Measurements from ENCODE around the gene CHD2.

Gene CHD2

GRCh38 chr15:93045191-93045785 is 145.2 kb downstream of the CHD2 start:
- H3K9me3 ChIP-seq (ENCODE audit: control insufficient read depth in 2 of 2, low read length in 2 of 2): no peaks in the 10 kb centered on the region
- H3K4me1 ChIP-seq (ENCODE audit: control insufficient read depth in 2 of 2, insufficient read depth in 2 of 2, low read length in 2 of 2): no peaks in the 10 kb centered on the region
- no peak overlapping the region for H3K27ac ChIP-seq (ENCODE audit: low read depth in 2 of 2, low read length in 2 of 2)
- no peak overlapping the region for H3K9ac ChIP-seq (ENCODE audit: low read depth in 1 of 2, low read length in 2 of 2)
- no peaks in the 10 kb centered on the region for H3K27me3 ChIP-seq (ENCODE audit: control insufficient read depth in 2 of 2, insufficient read depth in 2 of 2, low read length in 2 of 2)
- H3K4me3 ChIP-seq (ENCODE audit: low read length in 2 of 2): no peak overlapping the region
- H3K36me3 ChIP-seq (ENCODE audit: control insufficient read depth in 2 of 2, insufficient read depth in 2 of 2, low read length in 2 of 2): no peaks in the 10 kb centered on the region

DNA sequence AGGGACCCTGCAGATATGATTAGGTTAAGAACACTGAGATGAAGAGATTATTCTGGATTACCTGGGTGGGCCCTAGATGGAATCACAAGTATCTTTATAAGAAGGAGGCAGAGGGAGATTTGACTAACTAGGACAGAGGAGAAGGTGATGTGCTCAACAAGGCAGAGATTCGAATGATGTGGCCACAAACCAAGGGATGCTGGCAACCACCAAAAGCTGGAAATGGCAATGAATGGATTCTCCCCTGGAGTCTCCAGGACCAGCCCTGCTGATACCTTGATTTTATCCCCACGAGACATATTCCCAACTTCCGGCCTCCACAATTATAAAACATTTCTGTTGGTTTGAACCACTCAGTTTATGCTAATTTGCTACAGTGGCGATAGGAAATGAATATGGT is 146.0 kb downstream of the CHD2 start:
- no peak overlapping the region for H3K9ac ChIP-seq (ENCODE audit: low read depth in 1 of 2, low read length in 2 of 2)
- H3K27ac ChIP-seq (ENCODE audit: low read depth in 2 of 2, low read length in 2 of 2): no peak overlapping the region
- H3K36me3 ChIP-seq (ENCODE audit: control insufficient read depth in 2 of 2, insufficient read depth in 2 of 2, low read length in 2 of 2): no peaks in the 10 kb centered on the region
- no peaks in the 10 kb centered on the region for H3K4me1 ChIP-seq (ENCODE audit: control insufficient read depth in 2 of 2, insufficient read depth in 2 of 2, low read length in 2 of 2)
- no peaks in the 10 kb centered on the region for H3K9me3 ChIP-seq (ENCODE audit: control insufficient read depth in 2 of 2, low read length in 2 of 2)
- no peaks in the 10 kb centered on the region for H3K27me3 ChIP-seq (ENCODE audit: control insufficient read depth in 2 of 2, insufficient read depth in 2 of 2, low read length in 2 of 2)
- no peak overlapping the region for H3K4me3 ChIP-seq (ENCODE audit: low read length in 2 of 2)

DNA sequence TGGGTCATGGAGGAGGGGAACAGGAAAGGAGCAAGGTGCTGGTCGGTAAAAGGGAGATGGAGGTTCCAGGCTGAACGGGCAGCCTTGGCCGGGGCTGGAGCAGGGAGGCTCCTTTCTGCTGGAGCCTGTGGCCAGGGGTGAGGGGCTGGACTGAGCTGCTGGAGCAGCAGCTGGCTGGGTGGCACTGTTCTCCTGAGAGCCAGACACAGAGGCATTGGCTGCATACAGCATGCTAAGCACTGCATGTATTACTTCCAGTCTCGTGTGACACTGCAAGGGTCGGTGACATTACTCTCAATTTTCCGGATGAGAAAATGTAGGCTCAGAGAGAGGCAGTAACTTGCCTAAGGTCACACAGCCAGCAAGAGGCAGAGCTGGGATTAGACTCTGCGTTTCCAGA is 146.6 kb downstream of the CHD2 start:
- no peaks in the 10 kb centered on the region for H3K9me3 ChIP-seq (ENCODE audit: control insufficient read depth in 2 of 2, low read length in 2 of 2)
- no peak overlapping the region for H3K4me3 ChIP-seq (ENCODE audit: low read length in 2 of 2)
- H3K27ac ChIP-seq (ENCODE audit: low read depth in 2 of 2, low read length in 2 of 2): no peak overlapping the region
- no peak overlapping the region for H3K9ac ChIP-seq (ENCODE audit: low read depth in 1 of 2, low read length in 2 of 2)
- H3K27me3 ChIP-seq (ENCODE audit: control insufficient read depth in 2 of 2, insufficient read depth in 2 of 2, low read length in 2 of 2): no peaks in the 10 kb centered on the region
- no peaks in the 10 kb centered on the region for H3K4me1 ChIP-seq (ENCODE audit: control insufficient read depth in 2 of 2, insufficient read depth in 2 of 2, low read length in 2 of 2)
- no peaks in the 10 kb centered on the region for H3K36me3 ChIP-seq (ENCODE audit: control insufficient read depth in 2 of 2, insufficient read depth in 2 of 2, low read length in 2 of 2)

- Histone ChIP-seq H3K36me3 (ENCODE audit: control insufficient read depth in 2 of 2, insufficient read depth in 2 of 2, low read length in 2 of 2) (no peaks in the 10 kb centered on the region), H3K4me1 (ENCODE audit: control insufficient read depth in 2 of 2, insufficient read depth in 2 of 2, low read length in 2 of 2) (no peaks in the 10 kb centered on the region), H3K9me3 (ENCODE audit: control insufficient read depth in 2 of 2, low read length in 2 of 2) (no peaks in the 10 kb centered on the region), H3K27me3 (ENCODE audit: control insufficient read depth in 2 of 2, insufficient read depth in 2 of 2, low read length in 2 of 2) (no peaks in the 10 kb centered on the region), H3K4me3 (ENCODE audit: low read length in 2 of 2) (no peak overlapping the region), H3K27ac (ENCODE audit: low read depth in 2 of 2, low read length in 2 of 2) (no peak overlapping the region), H3K9ac (ENCODE audit: low read depth in 1 of 2, low read length in 2 of 2) (no peak overlapping the region)
Measured at GRCh38 chr15:93047621-93048425, 147.7 kb downstream of the CHD2 start.

DNA sequence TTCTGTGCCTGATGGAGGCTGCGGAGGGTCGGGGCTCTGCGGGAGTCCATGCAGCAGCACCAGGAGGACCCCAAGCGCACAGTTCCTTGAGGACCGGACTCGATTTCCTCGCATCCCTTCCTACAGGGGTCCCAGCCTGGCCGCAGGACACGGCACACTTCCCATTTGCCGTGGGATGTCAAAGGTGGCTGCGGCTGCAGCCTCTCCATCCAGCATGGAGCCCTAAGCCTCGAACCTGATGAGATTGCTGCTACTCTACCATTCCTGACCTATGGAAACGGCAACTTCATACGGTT is 148.2 kb downstream of the CHD2 start:
- no peaks in the 10 kb centered on the region for H3K4me1 ChIP-seq (ENCODE audit: control insufficient read depth in 2 of 2, insufficient read depth in 2 of 2, low read length in 2 of 2)
- no peaks in the 10 kb centered on the region for H3K36me3 ChIP-seq (ENCODE audit: control insufficient read depth in 2 of 2, insufficient read depth in 2 of 2, low read length in 2 of 2)
- no peak overlapping the region for H3K9ac ChIP-seq (ENCODE audit: low read depth in 1 of 2, low read length in 2 of 2)
- H3K27me3 ChIP-seq (ENCODE audit: control insufficient read depth in 2 of 2, insufficient read depth in 2 of 2, low read length in 2 of 2): no peaks in the 10 kb centered on the region
- no peaks in the 10 kb centered on the region for H3K9me3 ChIP-seq (ENCODE audit: control insufficient read depth in 2 of 2, low read length in 2 of 2)
- no peak overlapping the region for H3K4me3 ChIP-seq (ENCODE audit: low read length in 2 of 2)
- no peak overlapping the region for H3K27ac ChIP-seq (ENCODE audit: low read depth in 2 of 2, low read length in 2 of 2)

GRCh38 chr15:93048759-93049161 is 148.6 kb downstream of the CHD2 start:
- Histone ChIP-seq H3K9ac (ENCODE audit: low read depth in 1 of 2, low read length in 2 of 2) (no peak overlapping the region), H3K36me3 (ENCODE audit: control insufficient read depth in 2 of 2, insufficient read depth in 2 of 2, low read length in 2 of 2) (no peaks in the 10 kb centered on the region)

GRCh38 chr15:93049233-93049632 is 149.1 kb downstream of the CHD2 start:
- no peaks in the 10 kb centered on the region for H3K36me3 ChIP-seq (ENCODE audit: control insufficient read depth in 2 of 2, insufficient read depth in 2 of 2, low read length in 2 of 2)
- no peak overlapping the region for H3K9ac ChIP-seq (ENCODE audit: low read depth in 1 of 2, low read length in 2 of 2)
- no peak overlapping the region for H3K4me3 ChIP-seq (ENCODE audit: low read length in 2 of 2)
- H3K27ac ChIP-seq (ENCODE audit: low read depth in 2 of 2, low read length in 2 of 2): no peak overlapping the region
- H3K9me3 ChIP-seq (ENCODE audit: control insufficient read depth in 2 of 2, low read length in 2 of 2): no peaks in the 10 kb centered on the region
- no peaks in the 10 kb centered on the region for H3K4me1 ChIP-seq (ENCODE audit: control insufficient read depth in 2 of 2, insufficient read depth in 2 of 2, low read length in 2 of 2)
- no peaks in the 10 kb centered on the region for H3K27me3 ChIP-seq (ENCODE audit: control insufficient read depth in 2 of 2, insufficient read depth in 2 of 2, low read length in 2 of 2)

More at GRCh38 chr15:93048759-93049161, 148.6 kb downstream of the CHD2 start:
- no peaks in the 10 kb centered on the region for H3K27me3 ChIP-seq (ENCODE audit: control insufficient read depth in 2 of 2, insufficient read depth in 2 of 2, low read length in 2 of 2)
- H3K4me3 ChIP-seq (ENCODE audit: low read length in 2 of 2): no peak overlapping the region
- no peaks in the 10 kb centered on the region for H3K4me1 ChIP-seq (ENCODE audit: control insufficient read depth in 2 of 2, insufficient read depth in 2 of 2, low read length in 2 of 2)
- no peak overlapping the region for H3K27ac ChIP-seq (ENCODE audit: low read depth in 2 of 2, low read length in 2 of 2)
- no peaks in the 10 kb centered on the region for H3K9me3 ChIP-seq (ENCODE audit: control insufficient read depth in 2 of 2, low read length in 2 of 2)

GRCh38 chr15:93049914-93050578 is 149.9 kb downstream of the CHD2 start:
- Histone ChIP-seq H3K4me1 (ENCODE audit: control insufficient read depth in 2 of 2, insufficient read depth in 2 of 2, low read length in 2 of 2) (no peaks in the 10 kb centered on the region), H3K9ac (ENCODE audit: low read depth in 1 of 2, low read length in 2 of 2) (no peak overlapping the region), H3K36me3 (ENCODE audit: control insufficient read depth in 2 of 2, insufficient read depth in 2 of 2, low read length in 2 of 2) (no peaks in the 10 kb centered on the region), H3K27me3 (ENCODE audit: control insufficient read depth in 2 of 2, insufficient read depth in 2 of 2, low read length in 2 of 2) (no peaks in the 10 kb centered on the region), H3K27ac (ENCODE audit: low read depth in 2 of 2, low read length in 2 of 2) (no peak overlapping the region), H3K4me3 (ENCODE audit: low read length in 2 of 2) (no peak overlapping the region), H3K9me3 (ENCODE audit: control insufficient read depth in 2 of 2, low read length in 2 of 2) (no peaks in the 10 kb centered on the region)

DNA sequence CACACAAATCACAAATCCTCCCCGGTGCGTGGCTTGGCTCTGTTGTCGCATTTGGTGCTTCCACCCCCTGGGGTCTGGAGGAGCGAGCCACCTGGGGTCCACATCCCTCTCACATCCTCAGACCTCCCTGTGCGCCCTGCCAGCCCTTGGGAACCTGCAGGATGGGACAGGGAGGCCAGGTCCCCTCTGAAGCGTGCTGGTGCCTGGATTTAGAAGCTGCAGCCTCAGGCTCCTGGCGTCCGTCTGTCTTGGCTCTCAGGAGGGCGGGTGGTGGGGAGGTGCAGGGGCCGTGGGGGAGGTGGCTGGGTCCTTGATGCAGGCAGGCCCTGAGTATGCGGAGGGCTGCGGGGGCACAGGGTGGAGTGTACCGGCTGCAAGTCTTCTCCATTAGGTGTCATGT is 150.5 kb downstream of the CHD2 start:
- no peak overlapping the region for H3K27ac ChIP-seq (ENCODE audit: low read depth in 2 of 2, low read length in 2 of 2)
- H3K4me1 ChIP-seq (ENCODE audit: control insufficient read depth in 2 of 2, insufficient read depth in 2 of 2, low read length in 2 of 2): no peaks in the 10 kb centered on the region
- no peak overlapping the region for H3K9ac ChIP-seq (ENCODE audit: low read depth in 1 of 2, low read length in 2 of 2)
- H3K4me3 ChIP-seq (ENCODE audit: low read length in 2 of 2): no peak overlapping the region
- no peaks in the 10 kb centered on the region for H3K27me3 ChIP-seq (ENCODE audit: control insufficient read depth in 2 of 2, insufficient read depth in 2 of 2, low read length in 2 of 2)
- H3K36me3 ChIP-seq (ENCODE audit: control insufficient read depth in 2 of 2, insufficient read depth in 2 of 2, low read length in 2 of 2): no peaks in the 10 kb centered on the region
- no peaks in the 10 kb centered on the region for H3K9me3 ChIP-seq (ENCODE audit: control insufficient read depth in 2 of 2, low read length in 2 of 2)

GRCh38 chr15:93051236-93052089 is 151.3 kb downstream of the CHD2 start:
- Histone ChIP-seq H3K27ac (ENCODE audit: low read depth in 2 of 2, low read length in 2 of 2) (no peak overlapping the region), H3K4me3 (ENCODE audit: low read length in 2 of 2) (no peak overlapping the region), H3K4me1 (ENCODE audit: control insufficient read depth in 2 of 2, insufficient read depth in 2 of 2, low read length in 2 of 2) (no peaks in the 10 kb centered on the region), H3K36me3 (ENCODE audit: control insufficient read depth in 2 of 2, insufficient read depth in 2 of 2, low read length in 2 of 2) (no peaks in the 10 kb centered on the region), H3K9ac (ENCODE audit: low read depth in 1 of 2, low read length in 2 of 2) (no peak overlapping the region), H3K9me3 (ENCODE audit: control insufficient read depth in 2 of 2, low read length in 2 of 2) (no peaks in the 10 kb centered on the region), H3K27me3 (ENCODE audit: control insufficient read depth in 2 of 2, insufficient read depth in 2 of 2, low read length in 2 of 2) (no peaks in the 10 kb centered on the region)
